Stimulated activated CD4-positive, alpha-beta T cell treated with anti-CD3 and anti-CD28 coated beads, Interleukin-4, amount 100 ng/mL, for 1 hour (primary cell): ENCODE measurements around the gene ART1.

Experiments used
- DNase-seq: peaks from one replicate; pipeline ENCODE4 v3.0.0-alpha.2; 2020

ART1 gene

DNA sequence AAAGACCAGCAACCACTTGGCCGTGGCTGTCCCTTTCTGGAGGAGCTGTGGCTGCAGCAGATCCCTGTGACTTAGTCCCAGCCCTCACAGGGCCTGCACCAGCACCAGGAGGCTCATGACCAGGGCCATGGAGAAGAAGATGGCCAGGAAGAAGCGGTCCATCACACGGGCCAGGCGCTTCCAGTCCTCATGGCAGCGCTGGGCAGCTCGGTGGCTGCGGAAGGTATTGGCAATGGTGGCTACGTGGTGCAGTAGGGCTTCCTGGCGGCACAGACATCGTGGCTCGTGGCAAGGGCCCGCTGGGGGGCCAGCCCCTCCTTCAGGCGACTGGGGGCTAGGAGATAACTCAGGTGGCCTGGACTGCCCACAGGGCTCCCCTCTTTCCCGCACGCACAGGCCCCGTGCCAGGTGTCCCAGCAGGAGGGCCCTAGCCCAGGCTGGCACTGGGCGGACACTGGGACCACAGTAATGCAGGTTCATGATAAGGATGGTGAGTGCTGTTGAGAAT lies 21.1 kb downstream of the ART1 start:
- DNase-seq, result no peak

DNA sequence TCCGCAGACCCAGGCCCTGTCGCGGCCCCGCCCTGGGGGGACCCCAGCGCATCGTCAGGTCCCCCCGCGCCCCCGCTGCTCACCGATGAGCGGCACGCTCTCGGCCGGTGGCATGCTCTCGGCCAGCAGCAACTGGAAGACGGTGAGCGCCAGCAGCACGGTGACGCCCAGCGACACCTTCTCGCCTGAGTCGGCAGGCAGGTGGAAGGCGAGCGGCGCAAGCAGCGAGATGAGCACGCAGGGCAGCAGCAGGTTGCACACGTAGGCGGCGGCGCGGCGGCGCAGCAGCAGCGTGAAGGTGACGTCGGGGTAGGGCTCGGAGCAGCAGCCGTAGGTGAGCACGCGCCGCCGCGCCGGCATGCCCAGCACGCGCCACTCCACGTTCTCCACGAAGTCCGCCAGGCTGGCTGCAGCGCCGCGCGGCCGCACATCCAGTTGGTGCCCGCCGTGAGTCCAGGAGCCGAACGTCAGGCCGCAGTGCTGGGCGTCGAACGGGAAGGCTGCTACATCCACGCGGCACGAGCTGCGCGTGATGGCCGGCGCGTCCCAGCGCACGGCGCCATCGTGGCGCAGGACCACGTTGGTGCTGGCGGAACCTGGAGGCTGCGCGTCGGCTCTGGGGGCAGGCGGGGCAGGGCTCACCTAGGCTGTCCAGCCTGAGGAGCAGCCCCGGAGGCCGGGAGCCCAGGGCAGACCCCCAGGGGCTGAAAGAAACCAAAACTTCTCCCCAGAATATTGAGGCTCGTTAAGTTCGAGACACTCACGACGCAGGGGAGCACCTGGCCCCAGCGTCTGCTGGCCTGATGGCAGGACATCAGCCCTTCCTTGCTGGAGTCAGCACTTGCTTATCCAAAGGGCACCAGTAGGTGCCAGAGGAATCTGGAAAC lies 22.5 kb downstream of the ART1 start:
- DNase-seq, result no peak

DNA sequence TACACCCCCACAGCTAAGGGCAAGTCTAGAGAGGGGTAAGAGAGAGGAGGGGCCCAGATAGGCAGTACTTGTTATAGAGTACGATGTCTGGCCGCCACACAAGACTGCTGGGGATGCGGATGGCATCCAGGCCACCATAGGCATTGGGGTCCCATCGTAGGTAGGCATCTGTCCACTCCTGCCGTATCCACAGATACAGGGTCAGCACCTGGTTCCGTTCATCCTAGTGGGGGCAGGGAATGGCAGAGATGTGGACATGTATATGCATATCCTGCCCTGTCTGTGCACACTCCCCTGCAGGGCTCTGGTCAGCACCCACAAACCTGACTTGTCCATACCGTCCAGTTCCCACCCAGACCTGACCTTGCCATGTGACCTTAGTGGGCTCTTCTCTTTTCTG lies 24.2 kb downstream of the ART1 start:
- DNase-seq, result no peak

DNA sequence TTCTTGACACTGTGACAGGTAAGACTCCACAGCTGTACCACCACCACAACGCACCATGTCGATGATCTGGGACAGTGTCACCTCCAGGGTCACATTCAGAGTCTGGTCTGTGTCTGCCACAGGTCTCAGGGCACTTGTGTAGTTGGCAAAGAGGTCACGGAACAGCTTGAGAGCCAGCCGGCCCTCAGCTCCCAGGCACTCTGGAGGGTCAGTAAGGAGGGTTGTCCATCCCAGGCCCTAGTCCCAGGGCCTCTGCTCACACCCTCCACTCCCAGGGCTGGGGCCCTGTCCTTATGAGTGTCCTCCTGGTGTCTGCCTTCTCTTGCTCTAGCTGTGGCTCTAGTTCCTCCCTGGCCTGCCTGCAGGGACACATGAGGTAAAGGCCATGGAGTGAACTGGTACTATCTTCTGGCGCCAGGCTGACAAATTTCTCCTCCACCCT lies 24.8 kb downstream of the ART1 start:
- no peak for DNase-seq

DNA sequence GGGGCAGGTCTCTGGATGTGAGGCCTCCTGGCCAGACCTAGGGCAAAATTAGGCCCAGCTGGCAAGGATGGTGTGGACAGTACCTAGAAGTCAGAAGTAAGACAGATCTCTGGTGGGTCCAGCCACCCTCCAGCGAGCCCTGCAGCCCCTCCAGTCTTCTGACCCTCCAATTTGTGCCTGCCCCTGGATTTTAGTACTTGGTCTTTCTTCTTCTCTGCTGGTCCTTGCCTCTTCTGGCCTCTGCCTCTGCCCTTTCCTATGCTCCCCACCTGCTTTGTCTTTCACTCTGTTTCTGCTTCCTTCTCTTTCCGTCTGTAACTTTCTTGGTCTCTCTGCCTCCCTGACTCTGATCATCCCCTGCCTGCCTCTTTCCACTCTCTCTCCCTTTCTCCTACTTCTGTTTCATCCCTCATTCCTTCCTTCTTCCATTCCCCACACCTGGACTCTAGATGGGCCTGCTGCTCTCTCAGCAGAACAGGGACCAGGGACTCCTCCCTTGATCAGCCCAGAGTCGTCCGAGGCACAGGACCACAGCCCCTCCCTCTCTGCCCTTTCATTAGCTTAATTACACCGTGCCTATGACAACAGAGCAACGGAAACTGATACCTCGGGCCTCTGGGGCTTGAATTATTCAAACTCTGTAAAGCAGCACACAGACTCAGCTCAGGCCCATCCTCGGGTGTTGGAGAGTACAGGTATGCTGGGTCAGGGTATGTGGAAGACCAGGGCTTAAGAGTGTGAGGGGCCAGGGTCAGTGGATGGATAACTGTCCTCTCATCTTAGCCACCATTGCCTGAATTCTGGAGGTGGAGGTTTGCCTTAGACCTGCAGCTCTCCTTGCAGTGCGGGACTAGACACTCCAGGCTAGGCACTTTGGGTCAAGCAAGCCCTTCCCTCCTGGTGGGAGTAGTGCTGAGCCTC lies 26.7 kb downstream of the ART1 start, which contains the start of gene CHRNA10:
Gene CHRNA10 (minus strand): TSS at position 51 of the 921 bp plus-strand sequence. CDS start 72 bp downstream, outside the sequence.
- no peak for DNase-seq

DNA sequence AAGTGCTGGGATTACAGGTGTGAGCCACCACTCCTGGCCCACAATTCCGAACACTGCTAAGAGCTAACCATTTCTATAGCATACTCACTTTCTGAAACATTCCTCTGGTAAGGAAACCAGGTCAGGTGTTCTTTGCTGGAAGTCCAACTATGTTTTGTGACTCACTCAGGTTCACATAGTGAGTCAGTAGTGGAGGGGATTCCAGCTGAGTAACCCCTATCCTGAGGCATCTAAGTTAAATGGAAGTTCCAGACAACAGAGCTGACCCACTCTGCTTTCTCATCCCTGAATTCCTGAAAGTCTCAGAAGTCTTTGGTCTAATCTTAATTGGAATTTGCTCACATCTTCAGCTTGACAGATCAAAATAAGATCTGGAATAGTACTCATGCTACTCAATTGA lies 29.3 kb downstream of the ART1 start:
- DNase-seq, result no peak

DNA sequence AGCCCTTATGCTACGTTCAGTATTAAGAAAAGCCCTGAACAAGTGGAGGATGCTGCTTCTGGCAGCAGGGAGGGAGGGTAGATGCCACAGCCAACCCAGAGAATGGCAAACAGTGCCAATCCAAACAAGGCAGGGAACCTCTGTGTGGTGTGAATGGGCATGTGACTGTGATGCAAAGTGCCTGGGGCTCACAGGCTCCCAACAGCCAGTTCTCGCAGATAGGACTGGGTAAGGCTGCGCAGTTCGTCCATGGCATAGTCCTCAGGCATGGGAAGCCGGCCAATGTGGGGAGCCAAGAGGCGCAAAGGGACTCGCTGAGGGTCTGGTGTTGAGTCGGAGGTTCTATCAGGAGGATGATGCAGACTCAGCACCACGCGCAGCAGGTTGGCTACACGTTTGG lies 31.0 kb downstream of the ART1 start:
- DNase-seq, result no peak

DNA sequence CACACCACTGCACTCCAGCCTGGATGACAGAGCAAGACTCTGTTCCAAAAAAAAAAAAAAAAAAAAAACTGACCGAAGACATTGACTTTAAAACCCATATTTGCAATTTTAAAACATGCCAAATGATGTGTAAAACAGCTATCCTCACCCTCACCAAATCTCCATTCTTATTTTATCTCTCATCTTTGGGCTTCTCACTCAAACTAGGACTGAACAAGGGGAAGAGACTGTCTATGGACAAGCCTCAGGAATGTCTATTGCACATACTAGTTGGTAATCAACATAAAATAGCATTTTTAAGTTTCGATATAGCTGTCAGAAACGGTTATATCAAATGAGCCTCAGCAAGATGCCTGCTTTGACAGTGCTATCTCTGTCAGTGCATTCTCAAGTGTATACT lies 34.1 kb downstream of the ART1 start:
- no peak for DNase-seq

DNA sequence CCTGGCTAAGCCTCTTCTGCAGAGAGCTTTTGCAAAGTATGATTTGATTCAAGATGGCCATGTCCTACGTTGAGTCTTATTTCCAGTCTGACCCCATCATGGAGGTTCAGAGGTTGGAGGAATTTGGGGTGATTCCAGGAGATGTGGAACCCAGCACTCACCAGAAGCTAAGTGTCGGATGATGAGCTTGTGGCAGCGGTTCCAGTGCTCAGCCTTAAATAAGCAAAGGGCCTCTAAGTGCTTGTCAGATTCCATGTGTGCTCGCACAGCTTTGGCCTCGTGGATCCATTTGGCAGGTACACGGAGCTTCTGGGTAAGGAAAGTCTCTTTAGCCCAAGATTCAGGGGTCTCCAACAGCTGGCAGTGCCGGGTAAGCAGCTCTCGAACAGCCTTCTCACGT lies 38.1 kb downstream of the ART1 start:
- DNase-seq, result no peak

DNA sequence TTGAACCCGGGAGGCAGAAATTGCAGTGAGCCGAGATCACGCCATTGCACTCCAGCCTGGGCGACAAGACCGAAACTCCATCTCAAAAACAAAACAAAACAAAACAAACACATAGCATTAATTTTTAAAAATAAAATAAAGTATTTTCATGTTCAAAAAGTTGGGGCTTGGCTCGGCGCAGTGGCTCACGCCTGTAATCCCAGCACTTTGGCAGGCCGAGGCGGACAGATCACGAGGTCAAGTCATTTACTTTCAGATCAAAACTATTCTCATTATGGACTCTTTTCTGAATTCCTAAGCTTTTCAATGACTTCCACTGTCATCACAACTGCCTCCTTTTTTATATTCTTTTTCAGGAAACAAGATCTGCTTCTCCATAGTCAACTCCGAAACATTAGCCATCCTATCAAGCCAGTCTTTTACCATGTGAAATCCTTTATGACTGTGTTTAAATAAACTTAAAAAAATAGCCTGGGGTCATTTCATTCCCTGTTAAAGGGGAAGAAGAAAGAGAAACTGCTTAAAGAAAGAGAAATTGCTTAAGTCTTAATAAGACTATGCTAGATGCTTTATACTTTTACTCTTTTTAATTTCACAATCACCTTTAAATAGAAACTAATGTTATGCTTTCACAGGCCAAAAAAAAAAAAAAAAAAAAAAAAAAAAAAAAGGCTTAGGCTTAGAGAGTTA lies 39.3 kb downstream of the ART1 start:
- DNase-seq, result no peak

DNA sequence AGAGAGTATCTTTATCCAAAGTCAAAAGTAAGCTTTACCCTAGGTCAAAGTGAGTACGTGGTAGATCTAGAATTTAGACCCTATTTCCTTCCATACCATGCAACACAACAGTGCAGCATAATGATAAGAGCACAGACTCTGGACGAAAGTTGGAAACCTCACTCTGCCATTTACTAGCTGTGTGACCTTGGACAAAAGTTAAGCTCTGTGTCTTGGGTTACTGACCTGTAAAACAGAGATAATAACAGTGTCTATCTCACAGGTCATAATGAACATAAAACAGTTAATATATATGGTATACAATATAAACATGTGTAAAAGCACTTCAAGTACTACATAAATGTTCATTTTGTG lies 39.9 kb downstream of the ART1 start:
- DNase-seq, result no peak

DNA sequence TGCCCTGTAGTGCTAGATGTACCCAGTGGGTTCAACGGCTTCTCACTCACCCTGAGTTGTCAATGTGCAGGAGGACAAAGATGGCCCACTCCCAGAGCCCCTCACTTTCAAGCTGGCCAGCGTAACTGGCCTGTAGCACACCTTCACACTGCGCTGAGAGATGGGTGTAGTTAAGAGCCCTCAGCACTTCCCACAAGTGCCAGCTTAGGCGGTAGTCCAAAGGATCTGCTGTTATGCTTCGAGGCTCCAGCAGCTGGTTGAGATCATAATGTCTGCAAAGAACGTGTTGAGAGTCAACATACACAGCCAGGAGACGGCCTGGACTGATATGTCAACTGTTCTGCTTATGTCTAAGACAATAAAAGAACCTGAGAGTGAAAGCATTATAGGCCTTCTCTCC lies 41.0 kb downstream of the ART1 start:
- DNase-seq, result no peak

DNA sequence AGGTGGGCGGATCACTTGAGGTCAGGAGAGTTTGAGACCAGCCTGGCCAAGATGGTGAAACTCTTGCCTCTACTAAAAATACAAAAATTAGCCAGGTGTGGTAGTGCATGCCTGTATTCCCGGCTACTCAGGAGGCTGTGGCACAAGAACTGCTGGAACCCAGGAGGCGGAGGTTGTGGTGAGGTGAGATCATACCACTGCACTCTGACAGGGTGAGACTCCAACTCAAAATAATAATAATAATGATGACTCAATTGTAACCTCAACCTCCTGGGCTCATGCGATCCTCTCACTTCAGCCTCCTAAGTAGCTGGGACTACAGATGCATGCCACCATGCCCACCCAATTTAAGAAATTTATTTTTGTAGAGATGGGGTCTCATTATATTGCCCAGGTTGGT lies 41.8 kb downstream of the ART1 start:
- DNase-seq, result no peak

DNA sequence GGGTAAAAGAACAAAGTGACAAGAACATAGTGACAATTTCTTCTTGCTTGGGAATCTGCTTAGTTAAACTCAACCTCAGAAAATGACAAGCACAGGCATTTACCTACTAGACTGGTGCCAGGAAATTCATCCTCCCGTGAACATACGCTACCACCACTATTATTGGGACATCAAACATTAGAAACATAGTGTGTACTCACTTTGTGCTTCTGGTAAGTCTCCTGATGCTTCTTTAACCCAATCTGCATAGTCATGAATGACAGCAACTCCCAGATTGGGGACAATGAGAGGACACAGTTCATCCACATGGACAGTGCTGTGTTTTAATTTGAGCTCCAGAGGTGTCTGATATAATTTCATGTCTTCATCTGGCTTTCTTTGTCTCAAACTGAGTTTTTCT lies 55.5 kb downstream of the ART1 start:
- no peak for DNase-seq

DNA sequence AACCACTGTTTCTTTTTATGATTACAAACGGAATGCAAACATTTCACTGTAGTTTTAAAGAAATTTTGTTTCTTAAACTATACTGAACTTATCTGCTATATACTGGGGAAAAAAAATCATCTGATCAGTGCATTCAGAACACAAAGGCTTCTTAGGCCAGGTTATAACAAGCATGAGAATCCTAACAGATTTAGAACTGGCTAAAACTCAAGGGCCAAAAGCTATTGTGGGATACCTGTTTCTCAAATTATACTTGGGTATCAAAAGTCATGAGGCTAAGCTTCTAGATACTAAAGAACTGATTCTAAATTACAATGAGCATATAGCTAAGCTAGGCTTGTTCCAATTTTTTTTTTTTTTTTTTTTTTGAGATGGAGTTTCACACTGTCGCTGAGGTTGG lies 56.0 kb downstream of the ART1 start:
- no peak for DNase-seq

DNA sequence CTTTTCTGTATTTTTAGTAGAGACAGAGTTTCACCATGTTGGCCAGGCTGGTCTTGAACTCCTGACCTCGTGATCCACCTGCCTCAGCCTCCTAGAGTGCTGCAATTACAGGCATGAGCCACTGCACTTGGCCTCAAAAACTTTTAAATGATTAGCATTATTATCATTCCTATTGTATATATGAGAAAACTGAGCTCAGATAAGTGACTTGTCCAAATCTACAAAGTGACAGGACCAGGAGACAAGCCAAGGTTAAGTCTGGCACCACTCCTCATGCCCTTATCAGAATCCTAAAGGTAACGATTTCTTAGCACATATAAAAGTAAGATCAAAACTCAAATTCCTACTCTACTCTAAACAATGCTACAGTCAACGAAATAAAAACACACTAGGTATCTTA lies 58.5 kb downstream of the ART1 start:
- DNase-seq, result no peak

DNA sequence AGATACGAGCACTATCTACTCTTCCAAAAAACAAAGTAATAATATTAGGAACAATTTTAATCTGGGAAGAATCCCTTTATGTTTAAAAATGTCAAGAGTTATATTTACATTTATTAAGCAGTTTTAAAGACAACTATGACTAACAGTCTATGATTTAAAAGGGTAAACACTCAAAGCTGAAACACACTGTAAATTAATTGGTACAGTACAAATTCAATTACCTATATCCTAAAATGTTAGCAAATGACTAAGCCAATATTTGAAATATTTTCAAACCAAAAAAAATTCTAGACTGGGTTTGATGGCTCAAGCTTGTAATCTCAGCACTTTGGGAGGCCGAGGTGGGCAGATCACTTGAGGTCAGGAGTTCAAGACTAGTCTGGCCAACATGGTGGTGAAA lies 62.2 kb downstream of the ART1 start:
- DNase-seq, result no peak

DNA sequence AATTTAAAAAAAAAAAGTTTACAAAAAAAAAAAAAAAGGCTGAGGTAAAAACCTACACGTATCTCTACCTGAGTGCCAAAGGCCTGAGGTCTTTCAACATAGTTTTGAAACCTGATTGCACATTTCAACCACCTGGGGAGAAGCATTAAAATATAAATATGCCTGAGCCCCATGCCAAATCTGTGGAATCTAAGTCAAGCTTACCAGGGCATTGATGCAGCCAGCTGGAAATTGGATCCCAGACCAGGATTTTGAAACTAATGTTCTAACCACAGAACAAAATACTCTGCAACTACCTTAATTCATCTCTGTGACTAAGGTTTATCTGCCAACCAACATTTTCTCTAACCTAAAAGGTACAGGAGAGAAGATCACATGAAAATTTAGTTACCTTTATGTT lies 65.0 kb downstream of the ART1 start:
- DNase-seq, result no peak

DNA sequence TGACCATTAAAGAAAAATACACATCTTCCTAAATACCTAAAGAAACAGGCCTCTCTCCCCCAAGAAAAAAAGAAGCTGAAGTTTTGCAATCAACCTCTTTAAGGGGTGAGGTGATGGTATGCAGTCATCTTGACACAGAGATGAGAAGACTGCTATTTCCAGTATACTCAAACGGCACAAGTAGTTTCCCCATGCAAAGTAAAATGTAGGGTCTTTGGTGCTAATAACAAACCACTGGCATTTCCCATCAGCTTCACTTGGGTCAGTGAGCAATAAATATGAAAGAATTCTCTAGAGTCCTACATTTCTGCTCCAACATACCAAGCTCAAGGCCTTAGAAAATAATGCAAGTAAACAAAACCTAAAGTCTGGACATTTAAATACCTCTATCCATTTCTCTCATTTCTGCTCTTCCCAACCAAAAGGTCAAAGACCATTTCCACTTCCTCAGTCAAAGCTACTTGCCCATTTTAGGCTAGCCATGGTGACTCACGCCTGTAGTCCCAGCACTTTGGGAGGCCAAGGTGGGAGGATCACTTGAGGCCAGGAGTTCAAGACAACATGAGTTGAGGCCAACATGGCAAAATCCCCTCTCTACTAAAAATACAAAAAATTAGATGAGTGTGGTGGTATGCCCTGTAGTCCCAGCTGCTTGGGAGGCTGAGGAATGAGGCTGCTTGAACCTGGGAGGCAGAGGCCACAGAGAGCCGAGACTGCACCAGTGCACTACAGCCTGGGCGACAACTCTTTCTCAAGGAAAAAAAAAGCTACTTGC lies 65.7 kb downstream of the ART1 start:
- no peak for DNase-seq

DNA sequence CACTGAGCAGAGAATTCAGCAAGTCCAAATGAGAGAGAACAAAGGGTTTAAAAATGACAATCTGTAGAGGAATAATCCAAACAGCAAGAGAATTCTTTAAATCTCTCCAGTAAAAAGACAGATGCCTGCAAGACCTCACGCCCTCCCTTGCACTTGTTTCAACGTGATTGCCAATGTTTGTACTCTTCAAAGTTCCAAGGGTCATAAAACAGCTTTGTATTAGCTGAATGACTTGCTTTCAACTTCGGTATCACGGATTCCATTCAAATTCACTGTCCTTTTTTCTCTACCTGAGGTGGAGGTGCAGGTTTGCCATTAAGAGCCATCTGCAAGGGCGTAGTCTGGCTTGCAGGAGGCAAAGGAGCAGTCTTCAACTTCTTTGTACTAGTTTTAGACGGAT lies 67.3 kb downstream of the ART1 start:
- DNase-seq, result no peak
